ENCODE data around the gene ANKRD40CL.

Gene ANKRD40CL

DNA sequence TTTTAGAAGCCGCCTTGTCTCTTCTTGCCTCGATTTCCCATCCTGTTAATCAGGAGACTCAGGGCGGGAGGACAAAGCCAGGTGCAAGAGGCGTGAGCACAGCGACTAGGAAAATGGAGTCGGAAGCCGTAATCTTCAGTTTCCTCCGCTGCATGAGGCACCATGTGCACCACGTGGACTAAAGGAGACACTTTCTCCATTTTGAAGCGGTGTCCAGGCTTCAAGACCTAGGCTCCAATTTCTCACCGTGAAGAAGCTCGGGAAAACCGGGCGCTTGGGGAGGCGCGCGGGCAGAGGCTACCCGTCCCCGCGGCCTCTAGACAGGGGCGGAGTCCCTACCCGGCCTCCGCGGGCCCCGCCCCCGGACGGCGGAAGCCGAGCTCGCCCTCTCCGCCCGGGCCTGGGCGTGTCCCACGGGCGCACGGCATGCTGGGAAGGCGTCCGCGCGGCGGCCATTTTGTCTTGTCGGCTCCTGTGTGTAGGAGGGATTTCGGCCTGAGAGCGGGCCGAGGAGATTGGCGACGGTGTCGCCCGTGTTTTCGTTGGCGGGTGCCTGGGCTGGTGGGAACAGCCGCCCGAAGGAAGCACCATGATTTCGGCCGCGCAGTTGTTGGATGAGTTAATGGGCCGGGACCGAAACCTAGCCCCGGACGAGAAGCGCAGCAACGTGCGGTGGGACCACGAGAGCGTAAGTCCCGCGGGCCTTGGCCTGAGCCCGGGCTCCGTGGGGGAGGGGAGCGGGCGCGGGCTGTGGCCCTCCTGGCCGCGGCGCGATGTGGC, 48.0 kb downstream of the ANKRD40CL start, which contains the start of gene LUC7L3:
Gene LUC7L3 (plus strand): TSS at position 460 of the 780 bp plus-strand sequence. CDS start 130 bp downstream, at position 590.
- DNase-seq, result peak in 55 of 56 donors; percentile 47 to 96 (median 89)

DNA sequence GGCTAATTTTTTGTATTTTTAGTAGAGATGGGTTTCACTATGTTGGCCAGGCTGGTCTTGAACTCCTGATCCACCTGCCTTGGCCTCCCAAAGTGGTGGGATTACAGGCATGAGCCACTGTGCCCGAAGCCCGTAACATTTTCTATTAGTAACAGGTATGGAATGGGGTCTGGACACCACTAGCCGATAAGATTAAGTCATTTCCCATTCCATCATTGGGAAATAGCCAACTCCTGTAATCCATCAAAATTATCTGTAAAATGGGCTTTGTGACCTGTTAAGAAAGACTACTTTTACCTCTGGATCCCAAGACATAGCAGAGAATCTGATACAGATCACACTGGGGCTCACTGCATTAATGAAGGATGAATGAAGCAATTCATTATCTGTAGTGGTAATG, 51.8 kb downstream of the ANKRD40CL start:
- DNase-seq, result no peak

DNA sequence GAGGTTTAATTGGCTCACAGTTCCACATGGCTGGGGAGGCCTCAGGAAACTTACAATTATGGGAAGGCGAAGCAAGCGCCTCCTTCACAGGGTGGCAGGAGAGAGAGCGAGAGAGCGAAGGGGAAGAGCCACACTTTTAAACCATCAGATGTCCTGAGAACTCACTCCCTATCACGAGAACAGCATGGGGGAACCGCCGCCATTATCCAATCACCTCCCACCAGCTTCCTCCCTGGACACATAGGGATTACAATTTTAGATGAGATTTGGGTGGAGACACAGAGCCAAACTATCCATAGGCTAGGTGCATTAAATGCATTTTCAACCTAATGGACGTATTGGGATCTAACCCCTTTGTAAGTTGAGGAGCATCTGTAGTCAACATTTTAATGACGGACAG, 54.7 kb downstream of the ANKRD40CL start:
- no peak for DNase-seq

Data from nucleus accumbens (tissue), 56 donors.